ENCODE data around the gene FOXO3.

DNA sequence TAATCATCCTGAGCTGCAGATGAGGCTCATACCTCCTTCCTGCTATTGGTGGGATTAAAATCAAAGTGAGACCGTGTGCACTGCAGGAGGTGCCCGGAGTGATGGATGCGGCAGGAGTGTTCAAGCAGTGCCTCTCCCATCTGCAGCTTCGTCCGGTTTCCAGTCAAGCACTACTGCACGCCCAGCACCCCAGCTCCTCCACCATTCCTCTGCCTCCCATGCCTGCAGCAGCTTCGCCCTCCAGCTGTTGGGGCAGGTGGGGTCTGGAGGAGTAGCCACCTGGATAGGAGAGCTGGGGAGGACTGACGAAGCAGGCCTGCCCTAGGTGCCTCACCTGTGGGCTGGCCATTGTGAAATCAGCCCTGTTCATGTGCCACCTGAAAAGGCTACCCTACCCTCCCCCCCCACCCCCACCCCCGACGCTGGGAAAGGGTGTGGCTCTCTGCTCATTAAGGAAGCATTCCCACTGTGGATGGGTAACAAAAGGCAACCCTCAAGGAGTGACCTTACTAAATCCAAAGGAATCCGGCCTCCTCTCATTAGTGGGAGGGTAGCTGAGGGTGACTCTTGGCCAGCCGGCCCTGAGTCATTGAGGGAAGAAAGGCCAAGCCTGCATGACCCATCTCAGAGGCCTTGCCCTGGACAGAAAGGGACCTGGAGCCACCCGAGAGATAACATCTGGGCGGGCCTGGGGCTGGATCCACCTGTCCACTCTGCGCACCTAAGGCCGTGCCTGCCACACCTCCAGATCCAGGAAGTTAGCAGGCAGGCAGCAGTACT lies 171.6 kb downstream of the FOXO3 start:
- TF ChIP-seq, protein P1, sequence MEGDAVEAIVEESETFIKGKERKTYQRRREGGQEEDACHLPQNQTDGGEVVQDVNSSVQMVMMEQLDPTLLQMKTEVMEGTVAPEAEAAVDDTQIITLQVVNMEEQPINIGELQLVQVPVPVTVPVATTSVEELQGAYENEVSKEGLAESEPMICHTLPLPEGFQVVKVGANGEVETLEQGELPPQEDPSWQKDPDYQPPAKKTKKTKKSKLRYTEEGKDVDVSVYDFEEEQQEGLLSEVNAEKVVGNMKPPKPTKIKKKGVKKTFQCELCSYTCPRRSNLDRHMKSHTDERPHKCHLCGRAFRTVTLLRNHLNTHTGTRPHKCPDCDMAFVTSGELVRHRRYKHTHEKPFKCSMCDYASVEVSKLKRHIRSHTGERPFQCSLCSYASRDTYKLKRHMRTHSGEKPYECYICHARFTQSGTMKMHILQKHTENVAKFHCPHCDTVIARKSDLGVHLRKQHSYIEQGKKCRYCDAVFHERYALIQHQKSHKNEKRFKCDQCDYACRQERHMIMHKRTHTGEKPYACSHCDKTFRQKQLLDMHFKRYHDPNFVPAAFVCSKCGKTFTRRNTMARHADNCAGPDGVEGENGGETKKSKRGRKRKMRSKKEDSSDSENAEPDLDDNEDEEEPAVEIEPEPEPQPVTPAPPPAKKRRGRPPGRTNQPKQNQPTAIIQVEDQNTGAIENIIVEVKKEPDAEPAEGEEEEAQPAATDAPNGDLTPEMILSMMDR (IDR thresholded peaks at IDR 0.05) = no peak
- no peak for TF ChIP-seq POLR2A (IDR thresholded peaks at IDR 0.05)

Data from testis (tissue), 2 donors.